NCI-H748 (cell line): ENCODE data around the gene STARD7.
"Not testable (repeated sequence)": the region's sequence is repeated elsewhere in the genome, so short reads cannot be mapped to it uniquely, and the experiment has no call there.

ENCODE experiments used
- DNase-seq: peaks from one replicate; lab custom pipeline; 2025; ENCODE audit not compliant: unreplicated experiment; lab: John Stamatoyannopoulos, UW

The STARD7 gene

GRCh38 chr2:96150007-96150640 is 58.5 kb downstream of the STARD7 start:
- no peak for DNase-seq

GRCh38 chr2:96148410-96149217 is 60.0 kb downstream of the STARD7 start:
- no peak for DNase-seq

GRCh38 chr2:96147593-96148201 is 60.9 kb downstream of the STARD7 start:
- no peak for DNase-seq

- no peak for DNase-seq
These were observed 61.6 kb downstream of the STARD7 start for GRCh38 chr2:96146881-96147592.

- no peak for DNase-seq
These were observed 62.3 kb downstream of the STARD7 start for GRCh38 chr2:96146153-96146880.

- DNase-seq, result no peak
These were observed 62.8 kb downstream of the STARD7 start for GRCh38 chr2:96145848-96146152.

- DNase-seq, result peak; percentile 74
These were observed 63.4 kb downstream of the STARD7 start, which contains the start of gene DUSP2 for GRCh38 chr2:96145036-96145847. Gene DUSP2 (minus strand): TSS chr2:96145440. CDS start chr2:96145354, 86 bp downstream.

- no peak for DNase-seq
These were observed 64.1 kb downstream of the STARD7 start for GRCh38 chr2:96144481-96145035.

GRCh38 chr2:96143848-96144480 is 64.7 kb downstream of the STARD7 start:
- DNase-seq, result peak; percentile 50

GRCh38 chr2:96143231-96143847 is 65.3 kb downstream of the STARD7 start:
- DNase-seq, result no peak

GRCh38 chr2:96142217-96143113 is 66.2 kb downstream of the STARD7 start:
- no peak for DNase-seq

- not testable (repeated sequence) for DNase-seq
These were observed 67.0 kb downstream of the STARD7 start for GRCh38 chr2:96141624-96141967.

GRCh38 chr2:96140941-96141623 is 67.5 kb downstream of the STARD7 start:
- no peak for DNase-seq

- DNase-seq, result no peak
These were observed 69.4 kb downstream of the STARD7 start for GRCh38 chr2:96139181-96139758.

GRCh38 chr2:96138179-96139145 is 70.2 kb downstream of the STARD7 start, which contains the start of gene ASTL:
Gene ASTL (minus strand): TSS chr2:96138502. CDS start chr2:96138436, 66 bp downstream.
- DNase-seq, result peak; percentile 86
